ENCODE results near the gene TAF6. TPM values are rescaled to one million over a fixed set of nuclear protein-coding genes. Genes with fewer than 3 reads are reported as not detected.
A peak's percentile ranks its signal among the peaks of the same experiment; 100 is the strongest.

TAF6 gene
- total RNA-seq, 1 donor from 2014 or later = 80.5 TPM

DNA sequence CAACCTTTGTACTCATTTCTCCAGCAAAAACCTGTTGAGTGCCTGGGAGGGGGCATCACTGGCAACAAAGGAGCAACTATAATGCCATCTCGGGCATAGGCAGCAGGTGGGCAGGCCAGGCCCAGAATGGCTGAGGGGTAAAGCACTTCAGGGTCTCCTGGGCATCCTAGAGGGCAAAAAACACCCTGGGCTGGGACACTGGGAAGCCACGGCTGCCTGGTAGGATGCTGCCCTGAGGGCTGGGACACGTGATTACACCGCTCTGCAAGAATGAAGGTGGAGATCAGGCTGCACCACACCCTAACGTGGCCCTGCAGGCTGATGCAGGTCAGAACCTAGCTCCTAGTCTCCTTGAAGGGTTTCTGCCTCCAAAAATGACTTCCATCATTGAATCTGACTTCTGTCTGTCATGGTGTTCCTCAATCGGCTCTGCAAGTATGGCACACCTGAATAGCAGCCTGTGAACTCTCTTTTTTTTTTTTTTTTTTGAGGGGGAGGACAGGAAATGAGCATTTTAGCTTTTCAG lies 43.9 kb upstream of the TAF6 start:
- no peak for TF ChIP-seq CTCF (IDR thresholded peaks at IDR 0.05; ENCODE audit: insufficient read depth, low read length, poor library complexity, severe bottlenecking)
- no peak for DNase-seq (ENCODE audit: low read depth)
- Histone ChIP-seq H3K4me3 (ENCODE audit: low read depth, low read length) (no peak overlapping the region), H3K36me3 (ENCODE audit: control insufficient read depth, insufficient read depth, low read length) (no peaks in the 10 kb centered on the region), H3K27me3 (ENCODE audit: control insufficient read depth, insufficient read depth, low read length) (peaks cover 20% of the 10 kb centered on the region)

DNA sequence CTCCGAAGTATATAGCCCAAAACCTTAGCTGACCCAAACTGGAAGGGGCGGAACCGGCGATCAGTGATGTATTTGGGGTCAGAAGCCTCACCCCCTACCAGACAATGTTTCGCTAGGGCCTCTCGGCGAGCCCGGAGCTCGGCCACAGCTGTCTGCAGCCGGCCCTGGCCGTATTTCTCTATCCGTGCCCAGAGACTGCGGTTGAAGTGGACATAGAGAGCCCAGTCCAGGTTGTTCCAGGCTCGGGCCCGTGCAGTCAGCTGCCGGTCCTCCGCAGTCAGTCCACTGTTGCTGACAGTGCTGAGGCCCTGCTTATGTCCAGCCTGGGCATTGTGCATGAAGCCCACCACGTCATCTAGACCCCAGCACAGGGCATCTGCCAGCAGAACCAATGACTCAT lies 40.9 kb upstream of the TAF6 start:
- no peaks in the 10 kb centered on the region for H3K27me3 ChIP-seq (ENCODE audit: control insufficient read depth, insufficient read depth, low read length)
- no peak for TF ChIP-seq CTCF (IDR thresholded peaks at IDR 0.05; ENCODE audit: insufficient read depth, low read length, poor library complexity, severe bottlenecking)
- no peak for DNase-seq (ENCODE audit: low read depth)
- H3K36me3 ChIP-seq (ENCODE audit: control insufficient read depth, insufficient read depth, low read length) = peaks cover 1% of the 10 kb centered on the region
- H3K4me3 ChIP-seq (ENCODE audit: low read depth, low read length) = no peak overlapping the region

DNA sequence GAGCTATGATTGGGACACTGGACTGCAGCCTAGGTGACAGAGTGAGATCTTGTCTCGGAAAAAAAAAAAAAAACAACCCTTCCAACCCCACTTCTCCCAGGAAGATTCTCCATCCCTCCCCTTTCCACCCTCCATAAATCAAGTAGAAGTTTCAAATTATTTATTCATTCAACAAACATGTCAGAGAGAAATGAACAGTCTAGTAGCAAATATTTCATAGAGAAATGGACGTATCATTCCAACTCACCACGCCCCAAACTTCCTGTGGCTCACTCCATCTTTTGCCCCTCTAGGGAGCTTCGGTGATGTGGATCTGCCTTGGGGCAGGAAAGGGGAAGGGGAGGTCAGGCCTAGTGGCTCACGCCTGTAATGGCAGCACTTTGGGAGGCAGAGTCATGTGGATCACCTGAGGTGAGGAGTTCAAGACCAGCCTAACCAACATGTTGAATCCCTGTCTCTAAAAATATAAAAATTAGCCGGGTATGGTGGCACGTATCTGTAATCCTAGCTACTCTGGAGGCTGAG lies 40.0 kb upstream of the TAF6 start:
- H3K4me3 ChIP-seq (ENCODE audit: low read depth, low read length) = peak overlapping the region; percentile 81
- H3K27me3 ChIP-seq (ENCODE audit: control insufficient read depth, insufficient read depth, low read length) = no peaks in the 10 kb centered on the region
- no peak for DNase-seq (ENCODE audit: low read depth)
- no peak for TF ChIP-seq CTCF (IDR thresholded peaks at IDR 0.05; ENCODE audit: insufficient read depth, low read length, poor library complexity, severe bottlenecking)
- peaks cover 1% of the 10 kb centered on the region for H3K36me3 ChIP-seq (ENCODE audit: control insufficient read depth, insufficient read depth, low read length)

DNA sequence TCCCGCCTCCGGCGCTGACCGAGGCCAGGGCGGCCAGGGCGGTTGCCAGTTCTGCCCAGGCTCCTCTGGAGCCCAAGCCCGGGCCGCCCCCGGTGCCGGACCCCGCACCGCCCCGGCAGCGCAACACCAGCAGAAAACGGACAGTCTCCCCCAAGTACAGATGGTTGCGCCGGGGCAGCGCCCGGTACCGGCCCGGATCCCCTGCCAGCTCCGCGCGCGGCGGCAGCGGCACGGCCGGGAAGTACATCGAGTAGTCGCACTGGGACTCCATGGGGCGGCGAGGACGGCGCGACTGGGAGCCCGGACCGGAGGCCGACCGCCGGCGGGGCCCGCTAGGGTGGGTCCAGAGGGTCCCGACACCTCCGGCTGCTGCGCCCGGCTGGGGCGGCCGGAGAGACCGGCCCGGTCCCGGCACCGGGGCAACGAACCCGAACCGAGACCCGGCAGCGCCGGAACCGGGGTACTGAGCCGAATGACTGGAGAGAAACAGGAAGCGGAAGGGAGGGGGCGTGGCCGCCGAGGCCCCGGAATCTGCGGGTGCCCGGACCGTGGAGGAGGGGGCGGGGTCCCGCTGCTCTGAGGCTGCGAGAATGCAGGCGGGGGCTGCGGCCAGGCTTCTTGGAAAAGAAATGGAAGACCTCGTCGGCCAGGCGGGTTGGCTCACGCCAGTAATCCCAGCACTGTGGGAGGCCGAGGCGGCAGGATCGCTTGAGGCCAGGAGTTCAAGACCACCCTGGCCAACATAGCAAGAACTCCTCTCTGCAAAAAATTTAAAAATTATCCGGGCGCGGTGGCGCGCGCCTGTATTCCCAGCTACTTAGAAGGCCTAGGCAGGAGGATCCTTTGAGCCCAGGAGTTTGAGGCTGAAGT lies 39.3 kb upstream of the TAF6 start, which contains the start of gene TRAPPC14:
Gene TRAPPC14 (minus strand): TSS at position 495 of the 870 bp plus-strand sequence. CDS start 224 bp downstream, at position 271.
- DNase-seq (ENCODE audit: low read depth) = no peak

More for the DNA sequence above, 39.3 kb upstream of the TAF6 start, which contains the start of gene TRAPPC14:
- Histone ChIP-seq H3K36me3 (ENCODE audit: control insufficient read depth, insufficient read depth, low read length) (peaks cover 1% of the 10 kb centered on the region), H3K4me3 (ENCODE audit: low read depth, low read length) (peak within 1 kb of the TSS; percentile 81), H3K27me3 (ENCODE audit: control insufficient read depth, insufficient read depth, low read length) (no peaks in the 10 kb centered on the region)
- no peak for TF ChIP-seq CTCF (IDR thresholded peaks at IDR 0.05; ENCODE audit: insufficient read depth, low read length, poor library complexity, severe bottlenecking)

All from kidney epithelial cell (primary cell).